GM18505 (cell line): Measurements from ENCODE around the gene PSMC1.

Experiments
- ATAC-seq: cut with Tn5 transposase; IDR thresholded peaks from one replicate; pipeline ENCODE4 v1.9.1; 2021; ENCODE audit not compliant: unreplicated experiment
- POLR2A ChIP-seq: IDR thresholded peaks from 4 replicates; pipeline ENCODE4 v1.6.1; 2011; ENCODE audit warnings: borderline replicate concordance; ENCODE audit not compliant: insufficient read depth, insufficient read length; ENCODE audit errors: extremely low read depth

The PSMC1 gene

GRCh38 chr14:90287791-90288190, 31.4 kb downstream of the PSMC1 start:
- no peak for TF ChIP-seq POLR2A
- ATAC-seq, result no peak

- ATAC-seq, result peak; percentile 82
- TF ChIP-seq POLR2A, result no peak
Measured at GRCh38 chr14:90288651-90289355, 32.5 kb downstream of the PSMC1 start.

- no peak for TF ChIP-seq POLR2A
- ATAC-seq, result no peak
Measured at GRCh38 chr14:90290337-90291011, 34.1 kb downstream of the PSMC1 start.

GRCh38 chr14:90291699-90292098, 35.3 kb downstream of the PSMC1 start:
- TF ChIP-seq POLR2A, result no peak

GRCh38 chr14:90293766-90294730, 37.7 kb downstream of the PSMC1 start:
- TF ChIP-seq POLR2A, result no peak
- ATAC-seq, result no peak

More at GRCh38 chr14:90291699-90292098, 35.3 kb downstream of the PSMC1 start:
- ATAC-seq, result no peak

GRCh38 chr14:90294872-90295271, 38.5 kb downstream of the PSMC1 start:
- no peak for ATAC-seq
- TF ChIP-seq POLR2A, result no peak

GRCh38 chr14:90295870-90296516, 39.6 kb downstream of the PSMC1 start:
- TF ChIP-seq POLR2A, result no peak
- ATAC-seq, result no peak

GRCh38 chr14:90296641-90297040, 40.3 kb downstream of the PSMC1 start:
- no peak for TF ChIP-seq POLR2A
- no peak for ATAC-seq

GRCh38 chr14:90297876-90298629, 41.7 kb downstream of the PSMC1 start:
- TF ChIP-seq POLR2A, result no peak
- no peak for ATAC-seq

GRCh38 chr14:90299408-90299807, 43.1 kb downstream of the PSMC1 start:
- no peak for ATAC-seq
- no peak for TF ChIP-seq POLR2A

- no peak for ATAC-seq
- TF ChIP-seq POLR2A, result no peak
Measured at GRCh38 chr14:90300611-90301047, 44.3 kb downstream of the PSMC1 start.

- ATAC-seq, result no peak
- TF ChIP-seq POLR2A, result no peak
Measured at GRCh38 chr14:90301122-90301521, 44.8 kb downstream of the PSMC1 start.
